KMS-11 (cell line): ENCODE measurements around the gene MCC.

Experiments
- H2AFZ ChIP-seq: fragments of 200-600 bp; sonication (generic); 2 replicates; pipeline ENCODE4 v1.6.1; 2016; ENCODE audit warnings: antibody characterized with exemption, mixed run types, low read depth
- H3K27ac ChIP-seq: fragments of 200-600 bp; sonication (generic); 2 replicates; pipeline ENCODE4 v1.6.1; 2016; ENCODE audit warnings: mild to moderate bottlenecking, mixed run types
- H3K27me3 ChIP-seq: fragments of 200-600 bp; sonication (generic); 2 replicates; pipeline ENCODE4 v1.6.1; 2017; ENCODE audit warnings: mild to moderate bottlenecking, low read depth, mixed run types, moderate library complexity; ENCODE audit not compliant: insufficient read depth
- H3K36me3 ChIP-seq: fragments of 200-600 bp; sonication (generic); 2 replicates; pipeline ENCODE4 v1.6.1; 2017; ENCODE audit warnings: mild to moderate bottlenecking, mixed run types; ENCODE audit not compliant: insufficient read depth
- H3K4me1 ChIP-seq: fragments of 200-600 bp; sonication (generic); 2 replicates; pipeline ENCODE4 v1.6.1; 2016; ENCODE audit warnings: mild to moderate bottlenecking, low read depth, mixed run types; ENCODE audit not compliant: poor library complexity, severe bottlenecking
- H3K4me2 ChIP-seq: fragments of 200-600 bp; sonication (generic); 2 replicates; pipeline ENCODE4 v1.7.0; 2016; ENCODE audit warnings: mild to moderate bottlenecking, mixed run types
- H3K4me3 ChIP-seq: fragments of 200-600 bp; sonication (generic); IDR thresholded peaks from 2 replicates; pipeline ENCODE4 v1.6.1; 2017; ENCODE audit warnings: low read depth, low read length, mixed read lengths; ENCODE audit not compliant: insufficient read depth
- H3K79me2 ChIP-seq: fragments of 200-600 bp; sonication (generic); 2 replicates; pipeline ENCODE4 v1.6.1; 2016; ENCODE audit warnings: low read depth, mixed run types; ENCODE audit not compliant: insufficient read depth
- H3K9ac ChIP-seq: fragments of 200-600 bp; sonication (generic); 2 replicates; pipeline ENCODE4 v1.6.1; 2016; ENCODE audit warnings: mild to moderate bottlenecking, mixed run types
- H4K20me1 ChIP-seq: fragments of 200-600 bp; sonication (generic); 2 replicates; pipeline ENCODE4 v1.6.1; 2016; ENCODE audit warnings: mild to moderate bottlenecking, mixed run types; ENCODE audit not compliant: insufficient read depth
- CTCF ChIP-seq: fragments of 200-600 bp; sonication (generic); conservative IDR thresholded peaks from 2 replicates; pipeline ENCODE4 v1.6.1; 2017; ENCODE audit warnings: low read depth, mild to moderate bottlenecking, antibody characterized with exemption, low read length, moderate library complexity, mixed read lengths

Gene MCC

GRCh38 chr5:113302120-113302519, 186.1 kb downstream of the MCC start:
- no peak overlapping the region for H3K4me3 ChIP-seq
- H3K4me2 ChIP-seq, result no peak overlapping the region
- H3K27ac ChIP-seq, result no peak overlapping the region
- H2AFZ ChIP-seq, result no peak overlapping the region
- no peak overlapping the region for H3K9ac ChIP-seq
- no peaks in the 10 kb centered on the region for H4K20me1 ChIP-seq
- no peaks in the 10 kb centered on the region for H3K4me1 ChIP-seq
- H3K79me2 ChIP-seq, result no peaks in the 10 kb centered on the region
- no peak for TF ChIP-seq CTCF
- no peaks in the 10 kb centered on the region for H3K27me3 ChIP-seq
- no peaks in the 10 kb centered on the region for H3K36me3 ChIP-seq

- Histone ChIP-seq H3K36me3 (no peaks in the 10 kb centered on the region), H3K4me3 (no peak overlapping the region), H3K4me2 (no peak overlapping the region), H3K4me1 (peaks cover 6% of the 10 kb centered on the region), H3K27ac (no peak overlapping the region), H3K27me3 (no peaks in the 10 kb centered on the region), H4K20me1 (no peaks in the 10 kb centered on the region), H2AFZ (no peak overlapping the region), H3K79me2 (no peaks in the 10 kb centered on the region), H3K9ac (no peak overlapping the region)
- TF ChIP-seq CTCF, result no peak
These were observed 188.7 kb downstream of the MCC start for GRCh38 chr5:113299591-113299990.

GRCh38 chr5:113296676-113297075, 191.6 kb downstream of the MCC start:
- no peak for TF ChIP-seq CTCF
- Histone ChIP-seq H3K4me3 (no peak overlapping the region), H3K9ac (no peak overlapping the region), H3K27ac (no peak overlapping the region), H4K20me1 (no peaks in the 10 kb centered on the region), H3K4me1 (peaks cover 12% of the 10 kb centered on the region), H2AFZ (no peak overlapping the region), H3K4me2 (no peak overlapping the region), H3K36me3 (no peaks in the 10 kb centered on the region), H3K27me3 (no peaks in the 10 kb centered on the region), H3K79me2 (no peaks in the 10 kb centered on the region)

GRCh38 chr5:113295111-113295539, 193.1 kb downstream of the MCC start:
- Histone ChIP-seq H3K27ac (no peak overlapping the region), H3K9ac (peak overlapping the region; percentile 46; the same call in 1 of the 2 replicates), H3K4me2 (peak overlapping the region; percentile 68), H2AFZ (peak overlapping the region; percentile 72), H3K4me3 (peak overlapping the region; percentile 60), H3K4me1 (peaks cover 12% of the 10 kb centered on the region), H4K20me1 (no peaks in the 10 kb centered on the region), H3K36me3 (no peaks in the 10 kb centered on the region), H3K27me3 (no peaks in the 10 kb centered on the region), H3K79me2 (no peaks in the 10 kb centered on the region)
- TF ChIP-seq CTCF, result no peak
